ENCODE data around the gene WDR77. TPM values are rescaled to one million over a fixed set of nuclear protein-coding genes. Genes with fewer than 3 reads are reported as not detected.
A peak's percentile ranks its signal among the peaks of the same experiment; 100 is the strongest.

The WDR77 gene
- total RNA-seq, 1 donor from 2014 or later: 22.7 TPM

DNA sequence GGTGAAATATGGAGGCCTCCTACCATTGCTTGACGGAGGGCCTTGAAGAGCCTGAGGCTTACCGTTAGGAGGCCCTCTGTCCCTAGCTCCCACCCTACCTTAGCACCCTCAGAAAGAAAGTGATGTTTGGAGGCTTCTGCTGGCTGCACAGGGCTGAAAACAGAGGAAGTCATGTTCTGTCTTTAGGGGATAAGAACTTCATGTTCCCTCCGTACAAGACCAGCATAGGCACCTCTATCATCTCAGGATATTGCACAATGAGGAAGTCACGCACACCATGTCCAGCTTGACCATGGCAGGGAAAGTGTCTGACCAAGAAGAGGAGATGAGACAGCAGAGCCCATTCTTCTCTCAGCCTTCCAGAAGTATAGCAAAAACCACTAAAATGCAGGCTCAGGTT is 40.5 kb upstream of the WDR77 start:
- H3K36me3 Mint-ChIP-seq (ENCODE audit: unreplicated experiment): no peaks in the 10 kb centered on the region
- no peaks in the 10 kb centered on the region for H3K9me3 Mint-ChIP-seq (ENCODE audit: unreplicated experiment)
- no peak for DNase-seq (ENCODE audit: extremely low spot score, unreplicated experiment)
- H3K4me1 Mint-ChIP-seq (ENCODE audit: unreplicated experiment): peaks cover 4% of the 10 kb centered on the region
- no peak overlapping the region for H3K4me3 Mint-ChIP-seq (ENCODE audit: unreplicated experiment)
- H3K27me3 Mint-ChIP-seq (ENCODE audit: unreplicated experiment): peaks cover 31% of the 10 kb centered on the region
- no peak overlapping the region for H3K27ac Mint-ChIP-seq (ENCODE audit: unreplicated experiment)
- TF ChIP-seq, protein P1, sequence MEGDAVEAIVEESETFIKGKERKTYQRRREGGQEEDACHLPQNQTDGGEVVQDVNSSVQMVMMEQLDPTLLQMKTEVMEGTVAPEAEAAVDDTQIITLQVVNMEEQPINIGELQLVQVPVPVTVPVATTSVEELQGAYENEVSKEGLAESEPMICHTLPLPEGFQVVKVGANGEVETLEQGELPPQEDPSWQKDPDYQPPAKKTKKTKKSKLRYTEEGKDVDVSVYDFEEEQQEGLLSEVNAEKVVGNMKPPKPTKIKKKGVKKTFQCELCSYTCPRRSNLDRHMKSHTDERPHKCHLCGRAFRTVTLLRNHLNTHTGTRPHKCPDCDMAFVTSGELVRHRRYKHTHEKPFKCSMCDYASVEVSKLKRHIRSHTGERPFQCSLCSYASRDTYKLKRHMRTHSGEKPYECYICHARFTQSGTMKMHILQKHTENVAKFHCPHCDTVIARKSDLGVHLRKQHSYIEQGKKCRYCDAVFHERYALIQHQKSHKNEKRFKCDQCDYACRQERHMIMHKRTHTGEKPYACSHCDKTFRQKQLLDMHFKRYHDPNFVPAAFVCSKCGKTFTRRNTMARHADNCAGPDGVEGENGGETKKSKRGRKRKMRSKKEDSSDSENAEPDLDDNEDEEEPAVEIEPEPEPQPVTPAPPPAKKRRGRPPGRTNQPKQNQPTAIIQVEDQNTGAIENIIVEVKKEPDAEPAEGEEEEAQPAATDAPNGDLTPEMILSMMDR (IDR thresholded peaks at IDR 0.05): no peak

DNA sequence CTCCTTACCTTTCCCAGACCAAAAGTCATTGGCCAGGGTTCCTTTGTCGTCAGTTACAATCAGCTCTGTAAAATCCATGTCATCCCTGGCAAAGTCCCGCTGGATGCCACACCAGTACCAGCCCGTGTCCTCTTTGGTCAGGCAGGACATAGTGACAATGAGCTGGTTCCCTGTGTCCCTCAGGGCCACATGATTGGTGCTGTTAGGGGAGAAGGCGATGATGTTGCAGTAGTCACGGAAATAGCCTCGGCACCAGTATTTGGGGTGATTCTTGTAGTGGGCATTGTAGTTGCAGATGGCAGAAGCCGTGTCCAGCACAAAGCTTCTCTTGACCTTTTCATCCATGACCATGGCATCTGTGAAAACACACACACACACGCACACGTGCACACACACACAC is 39.6 kb upstream of the WDR77 start:
- no peak for DNase-seq (ENCODE audit: extremely low spot score, unreplicated experiment)
- Mint-ChIP-seq H3K4me3 (ENCODE audit: unreplicated experiment) (no peak overlapping the region), H3K36me3 (ENCODE audit: unreplicated experiment) (no peaks in the 10 kb centered on the region), H3K27ac (ENCODE audit: unreplicated experiment) (no peak overlapping the region), H3K27me3 (ENCODE audit: unreplicated experiment) (peaks cover 21% of the 10 kb centered on the region), H3K4me1 (ENCODE audit: unreplicated experiment) (peaks cover 12% of the 10 kb centered on the region), H3K9me3 (ENCODE audit: unreplicated experiment) (no peaks in the 10 kb centered on the region)
- TF ChIP-seq, protein P1 (IDR thresholded peaks at IDR 0.05): no peak

DNA sequence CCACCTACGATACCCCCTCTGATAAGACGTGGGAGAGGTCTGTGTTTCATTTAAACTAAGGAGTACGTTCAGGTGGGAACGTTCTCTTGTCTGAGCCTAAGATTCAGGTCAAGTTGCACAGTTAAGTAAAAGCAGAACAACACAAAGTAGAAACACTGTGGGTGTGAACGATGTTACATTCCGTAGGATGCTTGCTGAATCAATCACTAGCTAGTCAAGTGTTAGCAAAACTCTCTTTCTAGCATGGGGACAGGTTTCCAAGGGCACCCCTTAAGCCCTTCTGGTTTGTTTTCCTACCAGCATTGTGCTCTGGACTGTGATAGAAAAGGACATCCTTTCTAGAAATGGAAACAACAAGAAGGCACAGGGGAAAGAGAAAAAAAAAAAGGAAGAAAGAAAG is 38.1 kb upstream of the WDR77 start:
- no peak overlapping the region for H3K27ac Mint-ChIP-seq (ENCODE audit: unreplicated experiment)
- TF ChIP-seq, protein P1 (IDR thresholded peaks at IDR 0.05): no peak
- peak; percentile 7 for DNase-seq (ENCODE audit: extremely low spot score, unreplicated experiment)
- peaks cover 12% of the 10 kb centered on the region for H3K4me1 Mint-ChIP-seq (ENCODE audit: unreplicated experiment)
- H3K4me3 Mint-ChIP-seq (ENCODE audit: unreplicated experiment): no peak overlapping the region
- H3K9me3 Mint-ChIP-seq (ENCODE audit: unreplicated experiment): no peaks in the 10 kb centered on the region
- no peaks in the 10 kb centered on the region for H3K36me3 Mint-ChIP-seq (ENCODE audit: unreplicated experiment)
- H3K27me3 Mint-ChIP-seq (ENCODE audit: unreplicated experiment): peaks cover 15% of the 10 kb centered on the region

DNA sequence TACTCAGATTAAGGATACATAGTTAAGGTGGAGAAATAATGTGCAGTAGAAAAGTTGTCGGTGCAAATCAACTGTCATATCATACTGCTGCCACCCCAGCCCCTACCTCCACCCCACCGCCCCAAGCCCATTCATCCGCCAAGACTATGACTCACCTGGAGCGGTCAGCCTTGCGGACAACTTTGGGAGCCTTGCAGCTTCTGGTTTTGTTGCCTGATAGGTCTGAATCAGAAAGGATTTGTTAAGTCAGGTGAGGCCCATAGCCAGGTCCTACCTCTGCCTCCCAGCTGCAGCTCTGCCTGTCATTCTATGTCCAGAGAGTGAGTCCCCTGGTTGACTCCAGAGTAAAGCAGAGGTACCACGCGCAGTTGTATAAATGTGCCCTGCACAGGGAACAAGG is 37.4 kb upstream of the WDR77 start:
- Mint-ChIP-seq H3K27ac (ENCODE audit: unreplicated experiment) (no peak overlapping the region), H3K4me1 (ENCODE audit: unreplicated experiment) (peaks cover 12% of the 10 kb centered on the region), H3K9me3 (ENCODE audit: unreplicated experiment) (no peaks in the 10 kb centered on the region), H3K36me3 (ENCODE audit: unreplicated experiment) (no peaks in the 10 kb centered on the region), H3K27me3 (ENCODE audit: unreplicated experiment) (peaks cover 10% of the 10 kb centered on the region), H3K4me3 (ENCODE audit: unreplicated experiment) (no peak overlapping the region)
- TF ChIP-seq, protein P1 (IDR thresholded peaks at IDR 0.05): no peak
- no peak for DNase-seq (ENCODE audit: extremely low spot score, unreplicated experiment)

DNA sequence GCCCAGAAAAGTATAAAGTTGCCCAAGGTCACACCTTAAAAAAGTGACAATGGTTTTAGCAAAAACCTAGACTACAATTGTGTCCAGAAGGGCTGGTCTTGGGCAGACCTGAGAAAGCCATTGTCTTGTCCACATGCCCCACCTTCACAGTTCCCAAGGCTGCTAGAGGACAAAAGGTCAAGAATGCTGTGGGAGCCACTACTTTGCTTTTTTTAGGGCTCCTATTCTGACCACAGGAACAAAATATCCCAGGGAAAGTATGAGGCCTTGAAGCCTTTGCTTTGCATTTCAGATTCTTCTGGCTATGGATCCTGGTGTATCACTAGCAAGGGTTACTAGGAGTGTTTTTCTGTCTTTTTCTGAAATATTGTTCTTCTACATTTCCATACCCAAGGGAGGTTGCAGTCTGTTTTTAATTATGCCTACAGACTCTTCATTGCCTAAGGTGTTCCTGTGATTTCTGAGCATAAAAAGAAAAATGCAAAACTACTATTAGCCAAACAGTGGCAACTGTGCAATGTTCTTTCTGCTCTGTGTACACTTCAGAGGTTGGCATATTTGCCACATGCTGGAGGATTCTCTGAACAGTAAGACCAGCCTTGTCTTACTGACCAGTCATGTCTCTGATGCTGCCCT is 35.5 kb upstream of the WDR77 start:
- Mint-ChIP-seq H3K4me3 (ENCODE audit: unreplicated experiment) (no peak overlapping the region), H3K27me3 (ENCODE audit: unreplicated experiment) (peaks cover 5% of the 10 kb centered on the region), H3K36me3 (ENCODE audit: unreplicated experiment) (no peaks in the 10 kb centered on the region), H3K9me3 (ENCODE audit: unreplicated experiment) (no peaks in the 10 kb centered on the region), H3K4me1 (ENCODE audit: unreplicated experiment) (peaks cover 12% of the 10 kb centered on the region), H3K27ac (ENCODE audit: unreplicated experiment) (peak overlapping the region; percentile 63)
- no peak for DNase-seq (ENCODE audit: extremely low spot score, unreplicated experiment)
- TF ChIP-seq, protein P1 (IDR thresholded peaks at IDR 0.05): no peak

Measured in osteocyte (in vitro differentiated cells).